T-helper 2 cell treated with Interferon-gamma antibody and Interleukin-4, amounts not matched to agents 5 μg/mL and 100 μg/mL, for 36 hours (primary cell): ENCODE results near the gene CAMK2D.

ENCODE experiments used
- DNase-seq: peaks from one replicate; pipeline ENCODE4 v3.0.0; 2021; ENCODE audit warnings: low spot score
- H3K27ac Mint-ChIP-seq: one replicate; pipeline ENCODE4 v1.8.0; 2021; ENCODE audit warnings: mild to moderate bottlenecking, mixed read lengths
- H3K27me3 Mint-ChIP-seq: one replicate; pipeline ENCODE4 v1.8.0; 2021; ENCODE audit warnings: low read depth, mixed read lengths
- H3K36me3 Mint-ChIP-seq: one replicate; pipeline ENCODE4 v1.8.0; 2021; ENCODE audit warnings: low read depth, mixed read lengths
- H3K4me1 Mint-ChIP-seq: one replicate; pipeline ENCODE4 v1.8.0; 2021; ENCODE audit warnings: low read depth, mixed read lengths
- H3K4me3 Mint-ChIP-seq: one replicate; pipeline ENCODE4 v1.8.0; 2022; ENCODE audit warnings: mild to moderate bottlenecking, moderate library complexity, mixed read lengths
- H3K9me3 Mint-ChIP-seq: one replicate; pipeline ENCODE4 v1.8.0; 2021; ENCODE audit warnings: mixed read lengths

The CAMK2D gene

GRCh38 chr4:113602646-113603228 is 158.8 kb downstream of the CAMK2D start:
- peaks cover 3% of the 10 kb centered on the region for H3K9me3 Mint-ChIP-seq
- H3K4me1 Mint-ChIP-seq, result peaks cover 10% of the 10 kb centered on the region
- no peak overlapping the region for H3K4me3 Mint-ChIP-seq
- no peak overlapping the region for H3K27ac Mint-ChIP-seq
- no peaks in the 10 kb centered on the region for H3K27me3 Mint-ChIP-seq
- H3K36me3 Mint-ChIP-seq, result peaks cover 44% of the 10 kb centered on the region
- no peak for DNase-seq

GRCh38 chr4:113601636-113602035 is 159.9 kb downstream of the CAMK2D start:
- no peak for DNase-seq
- Mint-ChIP-seq H3K4me3 (no peak overlapping the region), H3K27ac (no peak overlapping the region), H3K4me1 (peaks cover 7% of the 10 kb centered on the region), H3K27me3 (no peaks in the 10 kb centered on the region), H3K36me3 (peaks cover 35% of the 10 kb centered on the region), H3K9me3 (no peaks in the 10 kb centered on the region)

GRCh38 chr4:113596396-113596795 is 165.1 kb downstream of the CAMK2D start:
- no peaks in the 10 kb centered on the region for H3K9me3 Mint-ChIP-seq
- no peaks in the 10 kb centered on the region for H3K27me3 Mint-ChIP-seq
- peaks cover 25% of the 10 kb centered on the region for H3K4me1 Mint-ChIP-seq
- H3K36me3 Mint-ChIP-seq, result peaks cover 34% of the 10 kb centered on the region
- no peak overlapping the region for H3K27ac Mint-ChIP-seq
- no peak for DNase-seq
- no peak overlapping the region for H3K4me3 Mint-ChIP-seq

GRCh38 chr4:113594231-113594556 is 167.3 kb downstream of the CAMK2D start:
- Mint-ChIP-seq H3K9me3 (peaks cover 5% of the 10 kb centered on the region), H3K4me3 (no peak overlapping the region), H3K27me3 (no peaks in the 10 kb centered on the region), H3K36me3 (peaks cover 30% of the 10 kb centered on the region), H3K4me1 (peaks cover 42% of the 10 kb centered on the region), H3K27ac (no peak overlapping the region)
- no peak for DNase-seq

GRCh38 chr4:113593400-113594230 is 167.9 kb downstream of the CAMK2D start:
- Mint-ChIP-seq H3K27me3 (no peaks in the 10 kb centered on the region), H3K9me3 (peaks cover 8% of the 10 kb centered on the region), H3K27ac (no peak overlapping the region), H3K4me1 (peaks cover 48% of the 10 kb centered on the region), H3K36me3 (peaks cover 36% of the 10 kb centered on the region), H3K4me3 (no peak overlapping the region)
- DNase-seq, result no peak

- H3K4me1 Mint-ChIP-seq, result peaks cover 45% of the 10 kb centered on the region
- H3K27me3 Mint-ChIP-seq, result no peaks in the 10 kb centered on the region
- peaks cover 29% of the 10 kb centered on the region for H3K36me3 Mint-ChIP-seq
- no peak for DNase-seq
- no peak overlapping the region for H3K4me3 Mint-ChIP-seq
- peaks cover 8% of the 10 kb centered on the region for H3K9me3 Mint-ChIP-seq
- H3K27ac Mint-ChIP-seq, result no peak overlapping the region
Measured at GRCh38 chr4:113591982-113592381, 169.6 kb downstream of the CAMK2D start.

GRCh38 chr4:113588895-113589668 is 172.5 kb downstream of the CAMK2D start:
- H3K27ac Mint-ChIP-seq, result no peak overlapping the region
- DNase-seq, result no peak
- H3K27me3 Mint-ChIP-seq, result no peaks in the 10 kb centered on the region
- H3K4me1 Mint-ChIP-seq, result peaks cover 40% of the 10 kb centered on the region
- H3K36me3 Mint-ChIP-seq, result peaks cover 17% of the 10 kb centered on the region
- H3K4me3 Mint-ChIP-seq, result no peak overlapping the region
- peaks cover 8% of the 10 kb centered on the region for H3K9me3 Mint-ChIP-seq

GRCh38 chr4:113587640-113588275 is 173.8 kb downstream of the CAMK2D start:
- DNase-seq, result no peak
- Mint-ChIP-seq H3K27ac (no peak overlapping the region), H3K27me3 (no peaks in the 10 kb centered on the region), H3K9me3 (peaks cover 8% of the 10 kb centered on the region), H3K36me3 (peaks cover 14% of the 10 kb centered on the region), H3K4me1 (peaks cover 39% of the 10 kb centered on the region), H3K4me3 (no peak overlapping the region)

GRCh38 chr4:113587156-113587555 is 174.4 kb downstream of the CAMK2D start:
- Mint-ChIP-seq H3K36me3 (peaks cover 14% of the 10 kb centered on the region), H3K27ac (no peak overlapping the region), H3K4me3 (no peak overlapping the region), H3K9me3 (peaks cover 8% of the 10 kb centered on the region), H3K27me3 (no peaks in the 10 kb centered on the region), H3K4me1 (peaks cover 39% of the 10 kb centered on the region)
- DNase-seq, result no peak

- Mint-ChIP-seq H3K4me3 (no peak overlapping the region), H3K27me3 (no peaks in the 10 kb centered on the region), H3K36me3 (peaks cover 18% of the 10 kb centered on the region), H3K27ac (no peak overlapping the region), H3K4me1 (peaks cover 29% of the 10 kb centered on the region), H3K9me3 (peaks cover 8% of the 10 kb centered on the region)
- DNase-seq, result no peak
Measured at GRCh38 chr4:113586072-113586471, 175.5 kb downstream of the CAMK2D start.

GRCh38 chr4:113584407-113585150 is 177.0 kb downstream of the CAMK2D start:
- no peak for DNase-seq
- Mint-ChIP-seq H3K4me1 (peaks cover 23% of the 10 kb centered on the region), H3K27ac (no peak overlapping the region), H3K9me3 (peaks cover 7% of the 10 kb centered on the region), H3K4me3 (no peak overlapping the region), H3K36me3 (peaks cover 18% of the 10 kb centered on the region), H3K27me3 (no peaks in the 10 kb centered on the region)

- Mint-ChIP-seq H3K4me1 (peaks cover 22% of the 10 kb centered on the region), H3K9me3 (no peaks in the 10 kb centered on the region)
Measured at GRCh38 chr4:113582737-113583136, 178.8 kb downstream of the CAMK2D start.

GRCh38 chr4:113579360-113579759 is 182.2 kb downstream of the CAMK2D start:
- peaks cover 13% of the 10 kb centered on the region for H3K36me3 Mint-ChIP-seq
- H3K4me1 Mint-ChIP-seq, result peaks cover 39% of the 10 kb centered on the region
- no peak overlapping the region for H3K4me3 Mint-ChIP-seq

More at GRCh38 chr4:113582737-113583136, 178.8 kb downstream of the CAMK2D start:
- no peak for DNase-seq
- H3K27me3 Mint-ChIP-seq, result no peaks in the 10 kb centered on the region
- no peak overlapping the region for H3K4me3 Mint-ChIP-seq
- H3K36me3 Mint-ChIP-seq, result peaks cover 13% of the 10 kb centered on the region
- H3K27ac Mint-ChIP-seq, result no peak overlapping the region

More at GRCh38 chr4:113579360-113579759, 182.2 kb downstream of the CAMK2D start:
- no peaks in the 10 kb centered on the region for H3K9me3 Mint-ChIP-seq
- peak overlapping the region; percentile 39 for H3K27ac Mint-ChIP-seq
- no peak for DNase-seq
- H3K27me3 Mint-ChIP-seq, result no peaks in the 10 kb centered on the region
